ENCODE data around the gene MRPS11.
"Not testable (repeated sequence)": the region's sequence is repeated elsewhere in the genome, so short reads cannot be mapped to it uniquely, and the experiment has no call there.

The MRPS11 gene

GRCh38 chr15:88467073-88467934 is at the start of gene MRPS11, which contains the start of gene MRPL46:
TSS of gene MRPS11 (plus strand) at chr15:88467708. CDS start at chr15:88467718, 10 bp downstream.
TSS of gene MRPL46 (minus strand) at chr15:88467388. CDS start at chr15:88467377, 11 bp downstream.
- peak; percentile 47 for DNase-seq (ENCODE audit: low read depth)

GRCh38 chr15:88419830-88420229 is 47.7 kb upstream of the MRPS11 start:
- DNase-seq (ENCODE audit: low read depth) = no peak

GRCh38 chr15:88423331-88423730 is 44.2 kb upstream of the MRPS11 start:
- DNase-seq (ENCODE audit: low read depth) = no peak

DNA sequence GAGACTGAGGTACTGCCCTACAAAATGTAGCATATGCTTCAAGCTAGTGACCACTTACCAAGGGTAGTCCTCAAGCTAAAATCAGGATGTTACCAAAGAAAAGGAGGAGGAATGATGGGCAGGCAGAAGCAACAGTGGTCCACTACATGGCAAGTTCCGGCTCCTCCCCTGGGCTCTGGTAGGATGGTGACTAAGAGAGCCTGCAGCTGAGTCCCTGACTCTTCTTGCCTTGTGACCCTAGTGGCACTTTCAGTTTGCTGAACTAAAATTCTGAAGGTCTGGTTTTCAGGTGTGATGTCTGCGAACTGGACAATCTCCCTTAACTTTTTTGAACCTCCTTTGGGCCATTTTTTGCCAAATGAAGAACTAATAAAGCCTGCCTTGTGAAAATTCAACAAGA is 41.2 kb upstream of the MRPS11 start:
- no peak for DNase-seq (ENCODE audit: low read depth)

DNA sequence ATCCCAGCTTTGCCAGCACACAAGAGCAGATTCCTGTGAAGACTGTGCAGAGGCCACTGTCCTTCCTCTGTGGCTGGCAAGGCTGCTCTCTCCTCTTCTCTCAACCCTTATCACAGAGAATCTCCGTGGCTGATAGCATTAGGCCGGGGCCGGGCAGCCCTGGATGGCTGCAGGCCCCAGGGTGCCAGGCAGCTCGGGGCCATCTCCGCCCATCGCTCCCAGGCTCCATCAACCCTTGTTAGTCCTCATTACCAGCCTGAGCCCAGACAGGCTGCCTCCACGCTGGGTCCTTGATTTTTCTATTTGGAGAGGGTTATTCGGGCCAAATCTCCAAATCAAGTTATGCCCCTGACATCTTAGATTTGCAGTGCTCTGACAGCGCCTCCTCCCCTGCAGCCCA is 39.5 kb upstream of the MRPS11 start:
- DNase-seq (ENCODE audit: low read depth) = no peak

- no peak for DNase-seq (ENCODE audit: low read depth)
These were observed 38.5 kb upstream of the MRPS11 start for GRCh38 chr15:88428805-88429605.

DNA sequence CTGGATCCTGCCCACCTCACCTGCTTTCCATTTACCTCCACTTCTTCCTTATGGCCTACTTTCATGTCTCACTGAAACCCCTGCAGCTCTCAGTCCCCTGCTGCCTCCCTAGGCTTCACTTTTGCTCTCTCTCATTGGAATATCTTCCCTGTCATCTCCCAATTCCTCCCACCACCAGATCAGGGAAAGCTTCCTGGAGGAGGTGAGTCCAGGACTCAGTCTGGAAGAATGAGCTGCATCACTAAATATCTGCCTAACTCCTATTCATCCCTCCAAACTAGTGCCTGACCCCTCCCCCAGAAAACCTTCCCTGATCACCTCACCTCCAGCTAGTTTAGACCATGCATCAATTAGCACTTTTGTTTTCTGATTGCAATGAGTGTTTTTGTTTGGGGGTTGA is 37.5 kb upstream of the MRPS11 start:
- DNase-seq (ENCODE audit: low read depth) = no peak

DNA sequence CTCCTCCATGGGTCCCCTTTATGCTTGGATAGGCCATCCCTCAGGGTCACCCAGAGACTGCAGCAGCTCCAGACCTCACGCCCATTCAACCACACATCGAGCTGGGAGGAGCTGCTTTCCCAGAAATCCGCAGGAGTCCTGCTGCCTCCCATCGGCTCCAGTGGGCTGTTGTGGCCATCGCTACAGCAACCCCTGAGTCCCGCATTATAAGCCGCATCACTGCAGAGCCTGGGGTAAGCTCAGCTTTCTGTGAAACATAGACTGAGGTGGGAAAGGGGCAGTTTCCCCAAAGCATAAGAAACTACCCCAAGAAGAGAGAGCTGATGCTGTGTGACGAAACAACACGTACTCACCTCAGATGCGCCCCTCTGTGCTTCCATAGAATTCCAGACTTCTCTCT is 36.1 kb upstream of the MRPS11 start:
- DNase-seq (ENCODE audit: low read depth) = no peak

- no peak for DNase-seq (ENCODE audit: low read depth)
These were observed 34.3 kb upstream of the MRPS11 start for GRCh38 chr15:88433046-88433685.

DNA sequence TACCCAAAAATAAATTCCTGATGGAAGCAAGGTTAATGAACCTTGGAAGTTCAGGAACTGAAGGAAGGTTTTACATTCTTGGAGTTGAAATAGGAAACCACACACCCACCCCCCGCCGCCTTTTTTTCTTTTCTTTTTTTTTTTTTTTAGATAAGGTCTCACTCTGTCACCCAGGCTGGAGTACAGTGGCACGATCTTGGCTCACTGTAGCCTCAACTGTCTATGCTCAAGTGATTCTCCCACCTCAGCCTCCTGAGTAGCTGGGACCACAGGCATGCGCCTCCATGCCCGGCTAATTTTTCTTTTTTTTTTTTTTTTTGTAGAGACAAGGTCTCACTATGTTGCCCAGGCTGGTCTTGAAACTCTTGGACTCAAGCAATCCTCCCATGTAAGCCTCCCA is 33.4 kb upstream of the MRPS11 start:
- not testable (repeated sequence) for DNase-seq (ENCODE audit: low read depth)

- no peak for DNase-seq (ENCODE audit: low read depth)
These were observed 29.3 kb upstream of the MRPS11 start for GRCh38 chr15:88438181-88438580.

GRCh38 chr15:88440021-88440420 is 27.5 kb upstream of the MRPS11 start:
- peak; percentile 37 for DNase-seq (ENCODE audit: low read depth)

DNA sequence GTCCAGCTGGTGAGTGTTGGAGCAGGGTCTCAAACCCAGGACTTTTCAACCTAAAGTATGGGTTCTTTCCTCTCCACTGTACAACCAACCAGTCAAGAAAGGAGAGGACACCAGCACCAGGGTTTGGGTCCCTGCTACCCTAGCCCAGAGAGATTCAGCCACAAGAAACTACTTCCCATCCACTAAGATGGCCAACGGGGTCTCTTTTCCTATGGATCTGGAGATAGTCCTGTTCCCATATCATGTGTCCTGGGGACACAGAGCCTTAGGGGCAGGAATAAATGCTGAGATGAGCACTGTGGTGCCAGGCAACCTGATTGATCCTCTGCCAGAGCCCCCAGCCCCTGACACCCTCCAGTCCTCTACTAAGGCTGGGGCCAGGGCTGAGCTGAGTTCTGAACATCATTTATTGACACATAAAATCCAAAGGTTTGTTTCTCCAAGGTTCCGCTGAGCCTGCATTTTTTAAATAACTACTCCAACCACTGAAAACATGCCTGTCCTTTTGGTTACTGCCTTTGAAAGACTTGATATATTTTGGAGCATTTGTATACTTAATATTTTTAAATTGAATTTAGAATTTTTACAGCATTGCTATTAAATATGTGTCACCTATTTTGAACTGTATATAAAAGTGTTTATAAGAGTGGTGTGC is 26.3 kb upstream of the MRPS11 start:
- no peak for DNase-seq (ENCODE audit: low read depth)

GRCh38 chr15:88447206-88447605 is 20.3 kb upstream of the MRPS11 start:
- no peak for DNase-seq (ENCODE audit: low read depth)

DNA sequence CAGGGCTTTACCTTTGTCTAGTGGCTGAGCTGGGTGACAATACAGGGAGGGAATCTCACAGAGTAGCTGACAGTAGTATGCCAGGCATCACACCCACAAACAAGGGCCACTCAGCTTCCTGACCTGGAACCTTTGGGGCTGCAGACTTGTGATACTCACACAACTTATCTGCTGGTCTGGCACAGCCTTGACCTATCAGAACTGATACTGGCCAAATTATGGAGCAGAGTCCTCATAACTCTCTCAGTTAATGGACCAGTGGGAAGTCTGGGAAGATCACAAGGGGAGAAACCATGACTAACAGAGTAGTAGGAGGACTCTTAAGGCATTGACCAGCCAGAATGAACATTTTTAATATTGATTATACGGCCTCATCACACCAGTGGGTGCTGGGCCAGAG is 19.8 kb upstream of the MRPS11 start:
- DNase-seq (ENCODE audit: low read depth) = no peak

GRCh38 chr15:88448991-88449461 is 18.5 kb upstream of the MRPS11 start:
- DNase-seq (ENCODE audit: low read depth) = no peak

DNA sequence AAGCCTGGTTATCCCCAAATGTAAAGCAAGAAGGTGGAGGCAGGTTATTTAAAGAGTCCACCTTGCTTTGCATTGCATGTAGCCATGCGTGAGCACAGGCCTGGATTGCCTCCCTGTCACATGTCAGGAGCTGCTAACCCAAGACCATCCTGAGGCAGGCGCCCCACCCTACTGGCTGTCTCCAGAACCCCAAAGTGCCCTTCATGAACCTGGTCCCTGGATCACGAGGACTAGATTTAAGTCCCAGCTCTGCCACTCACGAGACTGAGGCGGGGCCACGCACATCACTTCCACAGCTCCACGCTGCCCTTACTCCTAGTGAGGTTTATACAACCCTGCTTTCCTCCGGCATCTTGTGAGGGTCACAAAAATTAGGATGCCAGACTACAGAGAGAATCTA is 17.9 kb upstream of the MRPS11 start:
- DNase-seq (ENCODE audit: low read depth) = no peak

DNA sequence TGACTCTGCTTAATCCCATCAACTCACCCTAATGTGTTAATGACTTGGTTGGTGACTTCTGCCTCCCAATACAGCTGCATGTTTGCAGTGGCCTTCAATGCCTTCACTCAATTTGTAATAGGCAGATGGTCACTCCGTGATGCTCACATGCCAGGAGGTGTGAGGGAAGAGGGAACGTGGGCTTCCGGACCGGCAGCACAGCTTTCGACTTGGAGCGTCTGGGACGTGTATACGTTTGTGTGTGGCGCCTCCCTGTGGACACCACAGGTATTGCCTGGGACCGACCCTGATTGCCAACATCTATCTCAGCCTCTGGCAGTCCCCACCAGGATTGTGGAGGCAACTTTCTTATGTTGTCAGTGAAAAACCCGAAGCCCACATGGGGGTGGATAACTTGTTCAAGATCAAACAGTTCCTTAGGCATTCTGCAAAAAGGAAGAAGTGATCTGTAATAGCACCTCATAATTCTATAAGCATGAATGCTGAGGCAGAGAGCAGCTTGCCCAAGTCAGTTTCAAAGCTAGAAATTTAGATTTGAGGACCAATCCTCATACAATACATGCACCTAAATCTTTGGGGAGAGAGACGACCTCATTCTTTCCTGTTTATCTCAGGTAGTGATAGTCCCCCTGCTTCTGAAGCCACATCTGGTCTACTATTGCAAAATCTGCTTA is 17.2 kb upstream of the MRPS11 start:
- DNase-seq (ENCODE audit: low read depth) = no peak

GRCh38 chr15:88453651-88454050 is 13.9 kb upstream of the MRPS11 start:
- no peak for DNase-seq (ENCODE audit: low read depth)

- no peak for DNase-seq (ENCODE audit: low read depth)
These were observed 13.3 kb upstream of the MRPS11 start for GRCh38 chr15:88454236-88454635.
